Right renal pelvis (tissue), 4 donors: Measurements from ENCODE around the gene TRPM4. TPM values are rescaled to one million over a fixed set of nuclear protein-coding genes. Genes with fewer than 3 reads are reported as not detected.
A peak's percentile ranks its signal among the peaks of the same experiment; 100 is the strongest.
"Not testable (repeated sequence)": the region's sequence is repeated elsewhere in the genome, so short reads cannot be mapped to it uniquely, and the experiment has no call there.

Source experiments
- DNase-seq, 4 donors: peaks; one replicate each; pipeline ENCODE4 v3.0.0-alpha.2; 2013; ENCODE audit warnings: low read depth in 4 of 4, low spot score in 3 of 4, missing footprints in 1 of 4
- polyA plus RNA-seq, 4 donors: library from polyadenylated mRNA; unstranded; fragments of 120-200 nt; gene quantifications; one replicate each; pipeline ENCODE4 v1.2.1, GENCODE V29; 2013; ENCODE audit not compliant: insufficient read length in 4 of 4

Gene TRPM4
- polyA plus RNA-seq, result 10 to 100 TPM; 26.6 to 38.0 (median 31.0) TPM

- DNase-seq, result peak in 2 of 4 donors; percentile 86 to 87
These were observed at the start of gene TRPM4 for GRCh38 chr19:49157445-49158224. TSS of gene TRPM4 (plus strand) at chr19:49157792. CDS start at chr19:49157867, 75 bp downstream.

GRCh38 chr19:49109051-49109450, 48.5 kb upstream of the TRPM4 start:
- DNase-seq, result no peak

- DNase-seq, result no peak
These were observed 47.9 kb upstream of the TRPM4 start for GRCh38 chr19:49109569-49110233.

- no peak for DNase-seq
These were observed 47.0 kb upstream of the TRPM4 start for GRCh38 chr19:49110567-49110966.

- no peak for DNase-seq
These were observed 46.2 kb upstream of the TRPM4 start for GRCh38 chr19:49111218-49111998.

GRCh38 chr19:49113762-49114629, 43.6 kb upstream of the TRPM4 start, which contains the start of gene LIN7B:
TSS of gene LIN7B (plus strand) at chr19:49114370. CDS start at chr19:49114405, 35 bp downstream.
- DNase-seq, result peak in 1 of 4 donors; percentile 63

- no peak for DNase-seq
These were observed 42.8 kb upstream of the TRPM4 start for GRCh38 chr19:49114630-49115363.

- no peak for DNase-seq
These were observed 41.0 kb upstream of the TRPM4 start for GRCh38 chr19:49116544-49116943.

GRCh38 chr19:49117677-49118564, 39.7 kb upstream of the TRPM4 start:
- no peak for DNase-seq

- DNase-seq, result peak; percentile 85 to 93 (median 88)
These were observed 38.8 kb upstream of the TRPM4 start, which contains the start of gene C19orf73 for GRCh38 chr19:49118565-49119410. TSS of gene C19orf73 (minus strand) at chr19:49119143. CDS start at chr19:49119022, 121 bp downstream.

- no peak for DNase-seq
These were observed 37.9 kb upstream of the TRPM4 start, which contains the start of gene PPFIA3 for GRCh38 chr19:49119411-49120324. TSS of gene PPFIA3 (plus strand) at chr19:49119544. CDS start at chr19:49127874, 8,330 bp downstream.

- no peak for DNase-seq
These were observed 37.3 kb upstream of the TRPM4 start for GRCh38 chr19:49120325-49120683.

- DNase-seq, result no peak
These were observed 36.7 kb upstream of the TRPM4 start for GRCh38 chr19:49120868-49121267.

GRCh38 chr19:49121841-49122240, 35.8 kb upstream of the TRPM4 start:
- not testable (repeated sequence) for DNase-seq

GRCh38 chr19:49123285-49123684, 34.3 kb upstream of the TRPM4 start:
- DNase-seq, result not testable (repeated sequence)
